ENCODE data around the gene PKP4.

Gene PKP4

GRCh38 chr2:158599609-158600008 lies 142.9 kb downstream of the PKP4 start:
- Histone ChIP-seq H3K27ac (ENCODE audit: low read depth, low read length, poor library complexity, severe bottlenecking) (no peak overlapping the region), H3K9me3 (ENCODE audit: low read length) (no peaks in the 10 kb centered on the region), H3K4me2 (ENCODE audit: low read length) (no peak overlapping the region), H3K27me3 (ENCODE audit: insufficient read depth, low read length) (no peaks in the 10 kb centered on the region), H3K9me2 (ENCODE audit: low read depth, low read length) (no peaks in the 10 kb centered on the region), H3K9ac (ENCODE audit: low read length) (no peak overlapping the region), H3F3A (ENCODE audit: insufficient read depth, low read length) (no peaks in the 10 kb centered on the region), H3K4me3 (ENCODE audit: low read depth, low read length, poor library complexity, severe bottlenecking) (no peak overlapping the region), H3K79me2 (ENCODE audit: insufficient read depth, low read length) (no peaks in the 10 kb centered on the region), H3K36me3 (ENCODE audit: insufficient read depth, low read length) (no peaks in the 10 kb centered on the region), H2AFZ (ENCODE audit: low read length) (no peak overlapping the region), H4K20me1 (ENCODE audit: insufficient read depth, low read length) (no peaks in the 10 kb centered on the region), H3K4me1 (ENCODE audit: insufficient read depth, low read length, severe bottlenecking) (no peaks in the 10 kb centered on the region)
- TF ChIP-seq CTCF (IDR thresholded peaks at IDR 0.05; ENCODE audit: low read length) (no peak), EZH2 (IDR thresholded peaks at IDR 0.05; ENCODE audit: borderline replicate concordance, low read length) (no peak)

DNA sequence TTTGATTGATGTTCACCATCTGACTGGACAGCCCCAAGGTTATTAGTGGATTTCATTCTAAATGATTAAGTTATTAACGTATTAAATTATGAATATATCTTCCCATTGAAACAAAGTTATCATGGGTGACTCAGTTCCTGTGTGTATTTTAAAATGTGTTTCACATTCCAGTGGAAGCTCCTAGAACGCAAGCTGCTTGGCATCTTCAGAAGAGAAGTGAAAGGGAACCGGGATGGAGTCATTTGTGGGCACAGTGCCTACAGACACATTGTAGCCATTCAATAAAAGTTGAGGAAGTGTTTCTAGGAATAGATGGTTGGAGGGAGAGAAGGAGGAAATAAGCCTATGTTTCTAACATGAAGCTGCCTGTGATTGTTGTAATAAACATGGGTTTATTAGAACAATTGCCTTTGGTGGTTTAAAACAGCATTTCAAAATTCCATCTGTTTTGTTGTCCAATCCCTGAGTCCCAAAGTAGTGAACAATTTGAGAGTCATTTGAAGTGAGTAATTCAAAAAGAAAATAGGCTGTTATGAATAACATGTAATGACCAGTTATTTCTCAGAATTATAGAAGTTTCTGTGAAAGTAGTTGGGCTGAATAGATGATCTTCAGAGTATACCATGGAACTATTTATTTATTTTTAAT lies 143.5 kb downstream of the PKP4 start:
- Histone ChIP-seq H3K4me2 (ENCODE audit: low read length) (no peak overlapping the region), H3K9me3 (ENCODE audit: low read length) (no peaks in the 10 kb centered on the region)

DNA sequence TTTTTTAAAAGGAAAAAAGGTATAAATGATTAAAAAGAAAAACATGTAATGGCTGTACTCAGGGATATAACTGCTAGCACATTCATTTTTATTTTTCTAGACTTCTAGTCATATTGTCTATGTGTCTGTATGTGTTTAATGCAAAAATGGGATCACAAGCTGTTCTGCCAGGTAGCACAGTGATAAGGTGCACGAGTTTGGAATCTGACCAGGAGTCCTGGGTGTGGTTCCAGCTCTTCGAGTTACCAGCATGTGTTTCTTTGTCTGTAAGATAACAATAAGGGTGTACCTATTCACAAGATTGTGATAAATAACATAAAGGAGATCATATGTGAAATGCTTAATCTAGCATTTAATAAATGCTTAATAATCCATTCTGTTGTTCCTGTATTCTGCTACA lies 145.3 kb downstream of the PKP4 start:
- H4K20me1 ChIP-seq (ENCODE audit: insufficient read depth, low read length) = no peaks in the 10 kb centered on the region

More for the DNA sequence above, 143.5 kb downstream of the PKP4 start:
- Histone ChIP-seq H3K9me2 (ENCODE audit: low read depth, low read length) (no peaks in the 10 kb centered on the region), H3K27me3 (ENCODE audit: insufficient read depth, low read length) (no peaks in the 10 kb centered on the region), H2AFZ (ENCODE audit: low read length) (no peak overlapping the region), H4K20me1 (ENCODE audit: insufficient read depth, low read length) (no peaks in the 10 kb centered on the region), H3K79me2 (ENCODE audit: insufficient read depth, low read length) (no peaks in the 10 kb centered on the region), H3K27ac (ENCODE audit: low read depth, low read length, poor library complexity, severe bottlenecking) (no peak overlapping the region), H3K4me3 (ENCODE audit: low read depth, low read length, poor library complexity, severe bottlenecking) (no peak overlapping the region), H3K9ac (ENCODE audit: low read length) (no peak overlapping the region), H3F3A (ENCODE audit: insufficient read depth, low read length) (no peaks in the 10 kb centered on the region), H3K36me3 (ENCODE audit: insufficient read depth, low read length) (no peaks in the 10 kb centered on the region), H3K4me1 (ENCODE audit: insufficient read depth, low read length, severe bottlenecking) (no peaks in the 10 kb centered on the region)
- no peak for TF ChIP-seq CTCF (IDR thresholded peaks at IDR 0.05; ENCODE audit: low read length)
- no peak for TF ChIP-seq EZH2 (IDR thresholded peaks at IDR 0.05; ENCODE audit: borderline replicate concordance, low read length)

More for the DNA sequence above, 145.3 kb downstream of the PKP4 start:
- H3K27me3 ChIP-seq (ENCODE audit: insufficient read depth, low read length) = no peaks in the 10 kb centered on the region
- H3K4me1 ChIP-seq (ENCODE audit: insufficient read depth, low read length, severe bottlenecking) = no peaks in the 10 kb centered on the region
- H3K9me3 ChIP-seq (ENCODE audit: low read length) = no peaks in the 10 kb centered on the region
- no peak overlapping the region for H3K27ac ChIP-seq (ENCODE audit: low read depth, low read length, poor library complexity, severe bottlenecking)
- H3K9ac ChIP-seq (ENCODE audit: low read length) = no peak overlapping the region
- no peak for TF ChIP-seq CTCF (IDR thresholded peaks at IDR 0.05; ENCODE audit: low read length)
- TF ChIP-seq EZH2 (IDR thresholded peaks at IDR 0.05; ENCODE audit: borderline replicate concordance, low read length) = no peak
- H3F3A ChIP-seq (ENCODE audit: insufficient read depth, low read length) = no peaks in the 10 kb centered on the region
- H3K79me2 ChIP-seq (ENCODE audit: insufficient read depth, low read length) = no peaks in the 10 kb centered on the region
- no peak overlapping the region for H3K4me3 ChIP-seq (ENCODE audit: low read depth, low read length, poor library complexity, severe bottlenecking)
- no peak overlapping the region for H2AFZ ChIP-seq (ENCODE audit: low read length)
- H3K4me2 ChIP-seq (ENCODE audit: low read length) = no peak overlapping the region
- H3K36me3 ChIP-seq (ENCODE audit: insufficient read depth, low read length) = no peaks in the 10 kb centered on the region
- no peaks in the 10 kb centered on the region for H3K9me2 ChIP-seq (ENCODE audit: low read depth, low read length)
